Measurements from ENCODE around the gene RPS6KA5. TPM values are rescaled to one million over a fixed set of nuclear protein-coding genes. Genes with fewer than 3 reads are reported as not detected.

RPS6KA5 gene
- total RNA-seq, 8 experiments from 2014 or later, result 2.5 to 25.2 (median 5.8) TPM

- ATAC-seq (replicated peaks in 6 of 8), result no peak
- in situ Hi-C loops (cut with MboI; ENCODE audit: low pct_unique_long_range_greater_than_20kb in 2 of 9, low sequenced_read_pairs in 9 of 9, unreplicated experiment in 9 of 9), result loop anchor here in 7 of 9 experiments (25.0 kb wide), 3 partner anchors 213 to 363 kb away; no protein-coding TSS in a partner anchor
- Histone ChIP-seq H3K4me3 (no peak overlapping the region), H3K27ac (no peak overlapping the region), H3K4me1 (replicated peaks in 1 of 2) (no peaks in the 10 kb centered on the region)
- 40 to 97% (median 81%) methylated on average over 1 to 4 of the region's 4 CpGs for WGBS, 10 experiments
These were observed 135.7 kb downstream of the RPS6KA5 start for GRCh38 chr14:90924621-90925340.

GRCh38 chr14:90922141-90922540 is 138.3 kb downstream of the RPS6KA5 start:
- in situ Hi-C loops (cut with MboI; ENCODE audit: low pct_unique_long_range_greater_than_20kb in 2 of 9, low sequenced_read_pairs in 9 of 9, unreplicated experiment in 9 of 9), result loop anchor here in 7 of 9 experiments (25.0 kb wide), 3 partner anchors 215 to 365 kb away; no protein-coding TSS in a partner anchor
- WGBS, 10 experiments, result 62 to 100% (median 83%) methylated on average over 1 to 3 of the region's 4 CpGs; no CpG with 5 or more reads in 1 of the 10 experiments
- no peak for ATAC-seq (replicated peaks in 6 of 8)
- Histone ChIP-seq H3K4me1 (replicated peaks in 1 of 2) (no peaks in the 10 kb centered on the region), H3K27ac (no peak overlapping the region), H3K4me3 (no peak overlapping the region)

- 0 to 100% (median 57%) methylated on average over 1 of the region's 1 CpG; no CpG with 5 or more reads in 1 of the 10 experiments for WGBS, 10 experiments
- peak in 1 of 8 experiments; percentile 75 for ATAC-seq (replicated peaks in 6 of 8)
- Histone ChIP-seq H3K27ac (no peak overlapping the region), H3K4me3 (no peak overlapping the region), H3K4me1 (replicated peaks in 1 of 2) (no peaks in the 10 kb centered on the region)
- in situ Hi-C loops (cut with MboI; ENCODE audit: low pct_unique_long_range_greater_than_20kb in 2 of 9, low sequenced_read_pairs in 9 of 9, unreplicated experiment in 9 of 9), result loop anchor here in 7 of 9 experiments (25.0 kb wide), 3 partner anchors 226 to 376 kb away; no protein-coding TSS in a partner anchor
These were observed 149.3 kb downstream of the RPS6KA5 start for GRCh38 chr14:90911121-90911520.

GRCh38 chr14:90907178-90907577 is 153.3 kb downstream of the RPS6KA5 start:
- no peak overlapping the region for H3K27ac ChIP-seq
- no peak for ATAC-seq (replicated peaks in 6 of 8)
- H3K4me3 ChIP-seq, result no peak overlapping the region
- in situ Hi-C loops (cut with MboI; ENCODE audit: low pct_unique_long_range_greater_than_20kb in 2 of 9, low sequenced_read_pairs in 9 of 9, unreplicated experiment in 9 of 9), result loop anchor here in 8 of 9 experiments (10.0 to 25.0 kb wide), 5 partner anchors 230 to 380 kb away; no protein-coding TSS in a partner anchor
- 31 to 100% (median 80%) methylated on average over 1 to 3 of the region's 3 CpGs; no CpG with 5 or more reads in 1 of the 10 experiments for WGBS, 10 experiments
- no peaks in the 10 kb centered on the region for H3K4me1 ChIP-seq (replicated peaks in 1 of 2)

GRCh38 chr14:90905531-90905930 is 154.9 kb downstream of the RPS6KA5 start:
- Histone ChIP-seq H3K27ac (no peak overlapping the region), H3K4me1 (replicated peaks in 1 of 2) (no peaks in the 10 kb centered on the region), H3K4me3 (no peak overlapping the region)
- in situ Hi-C loops (cut with MboI; ENCODE audit: low pct_unique_long_range_greater_than_20kb in 2 of 9, low sequenced_read_pairs in 9 of 9, unreplicated experiment in 9 of 9), result loop anchor here in 8 of 9 experiments (10.0 to 25.0 kb wide), 5 partner anchors 232 to 382 kb away; no protein-coding TSS in a partner anchor
- no peak for ATAC-seq (replicated peaks in 6 of 8)

GRCh38 chr14:90903101-90903500 is 157.3 kb downstream of the RPS6KA5 start:
- ATAC-seq (replicated peaks in 6 of 8), result peak; percentile 61 to 96 (median 80)
- Histone ChIP-seq H3K4me1 (replicated peaks in 1 of 2) (no peaks in the 10 kb centered on the region), H3K27ac (no peak overlapping the region), H3K4me3 (no peak overlapping the region)
- WGBS, 10 experiments, result 0 to 20% (median 0%) methylated on average over 1 of the region's 1 CpG; no CpG with 5 or more reads in 2 of the 10 experiments
- in situ Hi-C loops (cut with MboI; ENCODE audit: low pct_unique_long_range_greater_than_20kb in 2 of 9, low sequenced_read_pairs in 9 of 9, unreplicated experiment in 9 of 9), result loop anchor here in 8 of 9 experiments (10.0 to 25.0 kb wide), 5 partner anchors 234 to 384 kb away; no protein-coding TSS in a partner anchor

- Histone ChIP-seq H3K27ac (no peak overlapping the region), H3K4me3 (no peak overlapping the region), H3K4me1 (replicated peaks in 1 of 2) (no peaks in the 10 kb centered on the region)
- no peak for ATAC-seq (replicated peaks in 6 of 8)
- in situ Hi-C loops (cut with MboI; ENCODE audit: low pct_unique_long_range_greater_than_20kb in 2 of 9, low sequenced_read_pairs in 9 of 9, unreplicated experiment in 9 of 9), result loop anchor here in 8 of 9 experiments (10.0 to 25.0 kb wide), 5 partner anchors 237 to 387 kb away; no protein-coding TSS in a partner anchor
- 50 to 75% (median 60%) methylated on average over 2 of the region's 2 CpGs; no CpG with 5 or more reads in 3 of the 10 experiments for WGBS, 10 experiments
These were observed 159.9 kb downstream of the RPS6KA5 start for GRCh38 chr14:90900476-90901083.

- no peak overlapping the region for H3K4me3 ChIP-seq
- H3K4me1 ChIP-seq (replicated peaks in 1 of 2), result peaks cover 0 to 10% of the 10 kb centered on the region in 2 donors
- 80 to 100% (median 89%) methylated on average over 1 to 5 of the region's 6 CpGs; no CpG with 5 or more reads in 2 of the 10 experiments for WGBS, 10 experiments
- ATAC-seq (replicated peaks in 6 of 8), result no peak
- in situ Hi-C loops (cut with MboI; ENCODE audit: low pct_unique_long_range_greater_than_20kb in 2 of 9, low sequenced_read_pairs in 9 of 9, unreplicated experiment in 9 of 9), result no loop called here
- no peak overlapping the region for H3K27ac ChIP-seq
These were observed 163.4 kb downstream of the RPS6KA5 start for GRCh38 chr14:90897022-90897421.

- Histone ChIP-seq H3K27ac (no peak overlapping the region), H3K4me3 (no peak overlapping the region), H3K4me1 (replicated peaks in 1 of 2) (peaks cover 0 to 33% of the 10 kb centered on the region in 2 donors)
- no peak for ATAC-seq (replicated peaks in 6 of 8)
- in situ Hi-C loops (cut with MboI; ENCODE audit: low pct_unique_long_range_greater_than_20kb in 2 of 9, low sequenced_read_pairs in 9 of 9, unreplicated experiment in 9 of 9), result no loop called here
- WGBS, 10 experiments, result 57 to 93% (median 78%) methylated on average over 1 to 6 of the region's 6 CpGs
These were observed 166.2 kb downstream of the RPS6KA5 start for GRCh38 chr14:90894241-90894640.

- 38 to 100% (median 82%) methylated on average over 1 to 2 of the region's 2 CpGs; no CpG with 5 or more reads in 1 of the 10 experiments for WGBS, 10 experiments
- in situ Hi-C loops (cut with MboI; ENCODE audit: low pct_unique_long_range_greater_than_20kb in 2 of 9, low sequenced_read_pairs in 9 of 9, unreplicated experiment in 9 of 9), result no loop called here
- peaks cover 0 to 33% of the 10 kb centered on the region in 2 donors for H3K4me1 ChIP-seq (replicated peaks in 1 of 2)
- no peak for ATAC-seq (replicated peaks in 6 of 8)
- no peak overlapping the region for H3K27ac ChIP-seq
- H3K4me3 ChIP-seq, result no peak overlapping the region
These were observed 166.9 kb downstream of the RPS6KA5 start for GRCh38 chr14:90893510-90893909.

- in situ Hi-C loops (cut with MboI; ENCODE audit: low pct_unique_long_range_greater_than_20kb in 2 of 9, low sequenced_read_pairs in 9 of 9, unreplicated experiment in 9 of 9), result no loop called here
- Histone ChIP-seq H3K4me1 (replicated peaks in 1 of 2) (peaks cover 0 to 33% of the 10 kb centered on the region in 2 donors), H3K27ac (no peak overlapping the region), H3K4me3 (no peak overlapping the region)
- no peak for ATAC-seq (replicated peaks in 6 of 8)
These were observed 167.5 kb downstream of the RPS6KA5 start for GRCh38 chr14:90892970-90893369.

- in situ Hi-C loops (cut with MboI; ENCODE audit: low pct_unique_long_range_greater_than_20kb in 2 of 9, low sequenced_read_pairs in 9 of 9, unreplicated experiment in 9 of 9), result no loop called here
These were observed 169.1 kb downstream of the RPS6KA5 start for GRCh38 chr14:90891326-90891725.

GRCh38 chr14:90890322-90891020 is 170.0 kb downstream of the RPS6KA5 start:
- 43 to 100% (median 83%) methylated on average over 1 to 10 of the region's 10 CpGs for WGBS, 10 experiments
- Histone ChIP-seq H3K4me3 (no peak overlapping the region), H3K27ac (no peak overlapping the region), H3K4me1 (replicated peaks in 1 of 2) (peaks cover 0 to 33% of the 10 kb centered on the region in 2 donors)
- peak in 5 of 8 experiments; percentile 84 to 95 (median 93) for ATAC-seq (replicated peaks in 6 of 8)
- in situ Hi-C loops (cut with MboI; ENCODE audit: low pct_unique_long_range_greater_than_20kb in 2 of 9, low sequenced_read_pairs in 9 of 9, unreplicated experiment in 9 of 9), result no loop called here

More at GRCh38 chr14:90891326-90891725, 169.1 kb downstream of the RPS6KA5 start:
- H3K4me1 ChIP-seq (replicated peaks in 1 of 2), result peaks cover 0 to 33% of the 10 kb centered on the region in 2 donors
- no peak for ATAC-seq (replicated peaks in 6 of 8)
- no peak overlapping the region for H3K27ac ChIP-seq
- 0 to 75% (median 58%) methylated on average over 1 of the region's 1 CpG for WGBS, 10 experiments
- no peak overlapping the region for H3K4me3 ChIP-seq
